Globus pallidus (tissue), 1 donor: ENCODE results near the gene BRCA2.

Experiments used
- DNase-seq: peaks from one replicate; pipeline ENCODE4 v3.0.0-alpha.2; 2015; ENCODE audit warnings: low spot score

The BRCA2 gene

DNA sequence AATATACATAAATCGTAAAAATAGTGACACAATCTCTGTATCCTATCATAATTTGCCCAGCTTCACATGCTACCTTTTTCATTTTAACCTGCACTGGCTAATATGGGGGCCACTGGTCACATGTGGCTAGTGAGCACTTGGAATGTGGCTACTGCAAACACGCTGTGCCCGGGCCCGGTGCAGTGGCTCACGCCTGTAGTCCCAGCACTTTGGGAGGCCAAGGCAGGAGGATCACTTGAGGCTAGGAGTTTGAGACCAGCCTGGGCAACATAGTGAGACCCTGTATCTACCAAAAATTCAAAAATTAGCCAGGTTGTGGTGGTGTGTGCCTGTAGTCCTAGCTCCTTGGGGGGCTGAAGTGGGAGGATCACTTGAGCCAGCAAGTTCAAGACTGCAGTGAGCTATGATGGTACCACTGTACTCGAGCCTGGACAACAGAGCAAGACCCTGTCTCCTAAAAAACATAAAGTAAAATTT is 114.2 kb downstream of the BRCA2 start:
- DNase-seq = no peak

DNA sequence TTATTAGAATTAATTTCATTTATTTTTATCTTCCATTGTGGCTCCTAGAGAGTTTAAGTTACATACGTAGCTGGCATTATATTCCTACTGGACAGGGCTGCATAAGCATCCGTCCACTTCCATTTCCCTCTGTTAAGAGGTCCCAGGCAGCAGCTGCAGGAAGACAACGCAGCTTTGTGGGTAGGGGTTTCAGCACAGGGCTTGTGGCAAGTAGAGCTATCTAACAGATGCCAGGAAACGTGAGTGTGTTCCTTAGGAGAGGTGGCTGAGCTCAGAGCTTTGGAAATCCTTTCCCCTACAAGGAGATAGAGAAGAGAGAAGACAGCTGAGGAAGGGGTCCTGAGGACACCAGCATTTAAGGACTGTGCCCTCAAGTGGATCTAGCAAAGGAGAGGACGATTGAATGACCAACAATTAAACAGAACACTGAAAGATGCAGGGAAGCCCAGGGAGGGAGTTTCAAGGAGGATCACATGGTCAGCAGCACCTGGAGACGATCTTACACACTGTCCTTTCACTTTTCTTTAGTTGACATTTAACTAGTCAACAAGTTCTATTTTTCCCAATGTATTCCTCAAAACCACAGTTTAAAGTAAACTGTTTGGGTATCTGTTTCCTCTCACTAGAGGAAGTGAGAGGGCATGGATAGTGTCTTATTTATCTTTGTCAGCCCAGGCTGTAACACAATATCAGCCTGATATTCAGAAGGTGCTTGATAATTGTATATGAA is 114.9 kb downstream of the BRCA2 start:
- no peak for DNase-seq

DNA sequence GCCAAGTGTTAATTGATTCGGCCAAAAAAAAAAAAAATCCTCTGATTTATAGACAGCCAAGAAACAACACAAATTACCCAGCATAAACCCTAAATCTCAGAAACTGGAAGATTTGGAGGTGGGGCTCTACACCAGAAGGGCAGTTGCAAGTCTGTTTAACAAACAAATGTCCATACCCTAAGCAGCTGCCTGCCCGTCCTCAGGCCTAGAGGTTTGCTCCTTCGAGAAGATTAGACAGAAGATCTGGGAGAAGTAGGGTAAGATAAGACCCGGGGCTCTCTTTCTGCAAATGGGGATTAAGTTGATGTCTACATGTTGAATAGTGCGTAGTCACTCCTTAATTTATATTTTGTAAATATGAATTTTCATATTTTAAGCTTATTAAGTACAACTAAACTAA is 116.1 kb downstream of the BRCA2 start:
- no peak for DNase-seq

DNA sequence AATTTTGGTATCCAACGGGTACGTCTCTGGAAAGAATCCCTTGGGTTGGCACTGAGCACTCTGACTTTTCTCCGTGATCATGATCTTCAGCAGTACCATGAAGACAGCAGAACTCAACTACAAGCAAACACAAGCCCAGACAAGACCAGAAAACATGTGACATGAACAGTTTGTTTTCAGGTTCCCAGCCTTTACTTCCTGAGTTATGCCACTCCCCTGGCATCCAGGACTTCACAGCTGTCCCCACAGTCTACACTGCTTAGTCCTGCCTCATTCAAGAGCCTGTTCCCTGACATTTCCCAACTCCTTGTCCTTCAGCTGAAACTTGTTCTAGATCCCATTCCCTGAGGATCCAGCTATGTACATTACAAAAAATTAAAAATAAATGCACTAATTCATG is 117.5 kb downstream of the BRCA2 start:
- no peak for DNase-seq

DNA sequence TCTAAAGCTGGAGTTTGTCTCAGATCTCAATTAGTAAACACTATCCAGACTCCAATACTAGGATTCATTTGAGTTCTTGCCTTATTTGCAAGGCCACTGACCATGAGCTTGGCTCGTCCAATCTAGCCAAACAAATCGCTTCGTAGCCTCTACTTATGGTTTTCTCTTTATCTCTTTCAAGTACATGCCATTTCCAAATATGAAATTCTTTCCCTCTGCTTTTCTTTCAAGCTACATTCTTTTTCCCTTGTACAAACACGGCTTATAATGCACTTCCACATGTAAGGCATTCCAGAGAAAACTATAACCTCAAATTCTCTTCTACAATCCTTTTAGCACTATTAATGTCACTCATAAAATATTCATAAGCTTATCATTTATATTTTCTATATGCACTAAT is 123.6 kb downstream of the BRCA2 start:
- DNase-seq = no peak

DNA sequence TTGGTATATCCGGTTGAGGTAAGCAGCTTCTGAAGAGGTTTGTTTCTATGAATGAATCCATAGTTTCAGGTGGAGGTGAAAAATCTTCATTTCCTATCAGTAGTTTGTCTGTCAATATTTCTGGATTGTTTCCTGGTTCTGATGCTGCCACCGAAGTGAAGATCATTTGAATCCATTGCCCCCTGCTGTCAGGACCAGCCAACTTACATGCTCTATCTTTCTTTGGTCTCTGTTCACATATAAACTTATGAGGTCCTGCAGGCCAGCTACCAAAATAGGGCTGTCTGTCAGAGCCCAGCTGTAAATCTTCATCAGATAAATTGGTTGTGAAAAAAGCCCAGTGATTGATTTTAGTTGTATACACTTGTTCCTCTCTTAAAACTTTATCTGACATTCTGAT is 127.8 kb downstream of the BRCA2 start:
- DNase-seq = peak; percentile 62

DNA sequence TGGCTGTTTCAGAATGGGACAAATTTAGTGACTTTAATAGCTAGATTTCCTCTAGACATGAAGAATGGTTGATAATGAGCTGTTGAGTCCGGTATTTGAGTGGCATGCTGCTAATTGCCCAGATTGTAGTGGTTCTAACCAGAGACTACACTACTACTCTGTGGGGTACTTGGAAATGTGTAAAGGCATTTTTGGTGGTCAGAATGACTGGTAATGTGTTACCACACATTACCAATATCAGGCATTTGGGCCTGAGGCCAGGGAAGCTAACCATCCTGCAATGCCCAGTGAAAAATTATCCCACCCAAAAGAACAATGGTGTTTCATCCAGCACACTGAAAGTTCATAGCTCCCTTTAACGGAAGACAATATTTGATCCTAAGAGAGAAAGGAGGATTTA is 130.2 kb downstream of the BRCA2 start:
- no peak for DNase-seq

DNA sequence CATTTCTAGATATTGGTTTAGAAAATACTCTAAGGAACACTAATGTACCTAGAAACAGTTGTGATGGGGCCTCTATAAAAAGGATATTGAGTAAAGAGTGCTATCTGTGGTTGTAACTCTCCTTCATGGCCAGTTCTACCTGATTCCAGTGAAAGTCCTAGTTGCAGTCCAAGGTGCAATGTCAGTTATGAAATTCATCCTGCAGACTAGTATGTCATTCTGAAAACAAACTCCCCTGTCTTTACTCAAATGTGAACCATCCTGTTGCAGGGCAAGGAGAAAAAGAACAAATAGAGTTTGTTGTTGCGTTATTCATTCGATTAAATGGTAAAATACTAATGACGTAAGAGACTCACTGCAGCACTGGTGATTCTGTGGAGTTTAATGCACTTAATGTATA is 130.9 kb downstream of the BRCA2 start:
- DNase-seq = no peak

DNA sequence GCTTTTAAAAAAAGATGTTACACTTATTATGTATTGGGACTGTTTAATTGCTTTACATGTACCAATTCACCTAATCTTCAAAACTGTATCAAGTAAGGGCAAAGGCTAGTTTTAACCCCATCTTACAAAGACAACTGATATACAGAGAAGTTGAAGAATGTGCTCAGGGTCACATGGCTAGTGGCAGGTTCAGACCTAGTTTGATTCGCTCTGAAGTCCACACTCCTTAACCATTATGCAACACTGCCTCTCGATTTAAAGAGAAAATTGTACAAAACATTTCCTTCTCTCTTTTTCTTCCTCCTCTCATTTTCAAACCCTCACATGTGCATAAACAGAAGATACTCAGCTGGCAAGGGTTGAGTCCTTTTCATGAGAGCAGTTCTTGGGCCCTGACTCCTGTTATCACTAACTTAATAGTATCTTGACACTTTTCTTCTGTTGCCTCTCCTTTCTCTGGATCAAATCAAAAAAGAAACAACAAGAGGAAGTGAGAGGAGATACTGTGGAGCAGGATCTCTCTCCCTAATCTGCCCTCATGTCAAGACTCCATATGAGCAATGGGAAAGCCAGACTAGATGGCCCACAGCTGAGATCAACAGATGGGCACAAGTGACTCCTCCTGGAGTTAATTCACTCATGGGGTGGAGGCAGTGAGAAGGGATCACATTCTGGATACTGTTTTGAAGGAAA is 131.6 kb downstream of the BRCA2 start:
- DNase-seq = no peak

DNA sequence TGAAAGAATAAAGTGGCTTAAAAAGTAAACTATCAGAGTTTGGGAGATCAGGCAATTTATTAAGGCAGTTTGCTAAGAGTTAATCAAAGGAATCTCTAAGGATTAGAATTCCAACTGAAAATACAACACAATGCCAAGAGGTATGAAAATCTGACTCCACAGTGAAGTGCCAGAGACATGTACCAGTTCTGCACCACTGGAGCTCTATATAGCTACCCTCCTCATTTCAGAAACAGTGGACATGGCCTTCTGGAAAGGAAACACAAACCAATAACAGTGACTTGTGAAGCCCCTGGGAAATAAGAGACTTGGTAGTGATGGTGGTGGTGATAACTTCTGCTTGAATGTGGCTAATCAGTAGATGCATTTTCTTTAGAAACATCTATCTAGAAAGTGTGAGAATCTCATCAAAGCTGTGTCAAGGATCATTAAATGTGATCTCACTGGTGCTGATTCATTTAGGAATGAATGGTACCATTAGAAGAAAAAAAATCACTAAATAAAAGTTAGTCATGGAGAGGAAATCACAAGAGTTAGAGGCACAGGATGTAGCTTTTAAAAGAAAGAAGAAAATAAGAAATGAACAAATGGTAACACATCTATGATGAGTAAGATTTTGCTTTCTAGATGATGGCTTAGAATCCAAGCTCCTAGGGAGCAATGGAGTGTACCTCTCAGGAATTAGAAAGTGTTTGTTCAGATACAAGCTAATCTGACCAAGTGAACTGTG is 132.8 kb downstream of the BRCA2 start:
- DNase-seq = no peak

DNA sequence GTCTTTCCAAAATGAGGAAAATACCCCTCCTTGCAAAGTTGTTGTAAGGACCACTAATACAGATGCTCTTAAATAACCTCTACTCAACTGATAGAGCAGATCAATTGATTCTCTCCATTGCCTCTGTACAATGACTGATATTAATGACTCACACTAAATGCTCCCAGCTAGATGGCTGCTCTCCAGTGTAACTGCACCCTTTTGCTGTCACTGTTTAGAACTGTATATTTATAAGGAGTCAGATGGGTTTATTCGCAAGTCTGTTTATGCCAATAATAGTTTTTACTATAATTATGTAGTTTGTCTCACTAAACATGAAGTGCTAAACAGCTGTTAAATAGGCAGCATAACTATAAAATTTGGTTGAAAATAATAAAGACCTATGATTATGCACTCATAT is 133.7 kb downstream of the BRCA2 start:
- no peak for DNase-seq
